Measurements from ENCODE around the gene SERTAD3. TPM values are rescaled to one million over a fixed set of nuclear protein-coding genes. Genes with fewer than 3 reads are reported as not detected.
"Not testable (repeated sequence)": the region's sequence is repeated elsewhere in the genome, so short reads cannot be mapped to it uniquely, and the experiment has no call there.

Gene SERTAD3
- total RNA-seq, 1 experiment from 2014 or later = 14.9 TPM

DNA sequence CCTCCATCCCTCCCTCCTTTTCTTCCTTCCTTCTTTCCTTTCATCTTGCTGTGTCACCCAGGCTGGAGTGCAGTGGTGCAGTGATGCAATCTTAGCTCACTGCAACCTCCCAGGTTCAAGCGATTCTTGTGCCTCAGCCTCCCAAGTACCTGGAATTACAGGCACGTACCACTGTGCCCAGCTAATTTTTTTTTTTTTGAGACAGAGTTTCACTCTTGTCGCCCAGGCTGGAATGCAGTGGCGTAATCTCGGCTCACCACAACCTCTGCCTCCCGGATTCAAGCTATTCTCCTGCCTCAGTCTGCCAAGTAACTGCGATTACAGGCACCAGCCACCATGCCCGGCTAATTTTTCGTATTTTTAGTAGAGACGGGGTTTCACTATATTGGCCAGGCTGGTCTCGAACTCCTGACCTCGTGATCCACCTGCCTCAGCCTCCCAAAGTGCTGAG lies 19.5 kb upstream of the SERTAD3 start:
- not testable (repeated sequence) for H3K9me3 ChIP-seq (ENCODE audit: low read length); H4K20me1 ChIP-seq (ENCODE audit: insufficient read depth, low read depth, low read length); H2AFZ ChIP-seq (ENCODE audit: low read length); H3K9me2 ChIP-seq (replicated peaks; ENCODE audit: insufficient read depth, low read length); H3K27ac ChIP-seq (ENCODE audit: low read length); H3K27me3 ChIP-seq (ENCODE audit: low read length); H3K9ac ChIP-seq (ENCODE audit: low read length); H3K4me2 ChIP-seq (ENCODE audit: low read depth, low read length, poor library complexity, severe bottlenecking); H3K4me3 ChIP-seq (ENCODE audit: low read length); H3K36me3 ChIP-seq (ENCODE audit: insufficient read depth, low read length); H3K79me2 ChIP-seq (ENCODE audit: low read length)
- peaks cover 12% of the 10 kb centered on the region for H3K4me1 ChIP-seq (ENCODE audit: low read length)
- peak; percentile 21 for DNase-seq

DNA sequence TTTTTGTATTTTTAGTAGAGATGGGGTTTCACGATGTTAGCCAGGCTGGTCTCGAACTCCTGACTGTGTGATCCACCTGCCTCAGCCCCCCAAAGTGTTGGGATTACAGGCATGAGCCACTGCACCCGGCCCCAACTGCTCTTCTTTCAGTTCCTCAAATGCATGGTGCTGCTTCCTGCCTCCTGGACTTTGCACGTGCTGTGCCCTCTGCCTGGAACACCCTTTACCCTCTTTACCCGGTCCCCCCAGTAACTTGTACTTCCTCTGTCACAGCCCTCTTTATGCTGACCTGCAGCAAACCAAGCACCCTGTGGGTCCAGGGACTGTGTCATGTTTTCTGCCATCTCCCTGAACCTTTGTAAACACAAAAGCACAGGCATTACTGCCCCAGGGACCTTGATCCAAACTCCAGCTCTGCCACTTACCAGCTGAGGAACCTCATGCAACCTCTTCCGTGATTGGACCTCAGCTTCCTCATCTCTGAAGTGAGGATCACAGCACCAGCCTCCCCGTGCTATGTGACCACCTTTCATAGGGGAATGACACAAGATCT lies 17.6 kb upstream of the SERTAD3 start:
- Histone ChIP-seq H3K36me3 (ENCODE audit: insufficient read depth, low read length) (no peaks in the 10 kb centered on the region), H3K9me3 (ENCODE audit: low read length) (no peaks in the 10 kb centered on the region), H3K9me2 (replicated peaks; ENCODE audit: insufficient read depth, low read length) (no peaks in the 10 kb centered on the region), H3K4me3 (ENCODE audit: low read length) (no peak overlapping the region), H3K4me2 (ENCODE audit: low read depth, low read length, poor library complexity, severe bottlenecking) (no peak overlapping the region), H2AFZ (ENCODE audit: low read length) (no peak overlapping the region), H4K20me1 (ENCODE audit: insufficient read depth, low read depth, low read length) (no peaks in the 10 kb centered on the region), H3K9ac (ENCODE audit: low read length) (no peak overlapping the region), H3K27me3 (ENCODE audit: low read length) (no peaks in the 10 kb centered on the region), H3K27ac (ENCODE audit: low read length) (no peak overlapping the region), H3K4me1 (ENCODE audit: low read length) (peaks cover 12% of the 10 kb centered on the region), H3K79me2 (ENCODE audit: low read length) (no peaks in the 10 kb centered on the region)
- peak; percentile 61 for DNase-seq

GRCh38 chr19:40460185-40460584 lies 16.1 kb upstream of the SERTAD3 start:
- H3K4me1 ChIP-seq (ENCODE audit: low read length) = peaks cover 2% of the 10 kb centered on the region
- no peaks in the 10 kb centered on the region for H3K79me2 ChIP-seq (ENCODE audit: low read length)
- no peak overlapping the region for H3K9ac ChIP-seq (ENCODE audit: low read length)
- H3K9me3 ChIP-seq (ENCODE audit: low read length) = no peaks in the 10 kb centered on the region
- H3K27me3 ChIP-seq (ENCODE audit: low read length) = no peaks in the 10 kb centered on the region
- H3K4me2 ChIP-seq (ENCODE audit: low read depth, low read length, poor library complexity, severe bottlenecking) = no peak overlapping the region
- no peaks in the 10 kb centered on the region for H3K36me3 ChIP-seq (ENCODE audit: insufficient read depth, low read length)
- H3K27ac ChIP-seq (ENCODE audit: low read length) = no peak overlapping the region
- H2AFZ ChIP-seq (ENCODE audit: low read length) = no peak overlapping the region
- H3K4me3 ChIP-seq (ENCODE audit: low read length) = no peak overlapping the region
- H4K20me1 ChIP-seq (ENCODE audit: insufficient read depth, low read depth, low read length) = no peaks in the 10 kb centered on the region
- H3K9me2 ChIP-seq (replicated peaks; ENCODE audit: insufficient read depth, low read length) = no peaks in the 10 kb centered on the region
- no peak for DNase-seq

- Histone ChIP-seq H3K9ac (ENCODE audit: low read length) (no peak overlapping the region), H3K79me2 (ENCODE audit: low read length) (no peaks in the 10 kb centered on the region), H2AFZ (ENCODE audit: low read length) (no peak overlapping the region), H3K4me2 (ENCODE audit: low read depth, low read length, poor library complexity, severe bottlenecking) (no peak overlapping the region), H3K4me1 (ENCODE audit: low read length) (no peaks in the 10 kb centered on the region; the same call in 1 of the 2 replicates), H3K9me3 (ENCODE audit: low read length) (no peaks in the 10 kb centered on the region), H4K20me1 (ENCODE audit: insufficient read depth, low read depth, low read length) (no peaks in the 10 kb centered on the region), H3K27ac (ENCODE audit: low read length) (no peak overlapping the region), H3K27me3 (ENCODE audit: low read length) (no peaks in the 10 kb centered on the region), H3K4me3 (ENCODE audit: low read length) (no peak overlapping the region), H3K9me2 (replicated peaks; ENCODE audit: insufficient read depth, low read length) (no peaks in the 10 kb centered on the region), H3K36me3 (ENCODE audit: insufficient read depth, low read length) (no peaks in the 10 kb centered on the region)
- no peak for DNase-seq
Measured at GRCh38 chr19:40458597-40458974, 14.5 kb upstream of the SERTAD3 start.

DNA sequence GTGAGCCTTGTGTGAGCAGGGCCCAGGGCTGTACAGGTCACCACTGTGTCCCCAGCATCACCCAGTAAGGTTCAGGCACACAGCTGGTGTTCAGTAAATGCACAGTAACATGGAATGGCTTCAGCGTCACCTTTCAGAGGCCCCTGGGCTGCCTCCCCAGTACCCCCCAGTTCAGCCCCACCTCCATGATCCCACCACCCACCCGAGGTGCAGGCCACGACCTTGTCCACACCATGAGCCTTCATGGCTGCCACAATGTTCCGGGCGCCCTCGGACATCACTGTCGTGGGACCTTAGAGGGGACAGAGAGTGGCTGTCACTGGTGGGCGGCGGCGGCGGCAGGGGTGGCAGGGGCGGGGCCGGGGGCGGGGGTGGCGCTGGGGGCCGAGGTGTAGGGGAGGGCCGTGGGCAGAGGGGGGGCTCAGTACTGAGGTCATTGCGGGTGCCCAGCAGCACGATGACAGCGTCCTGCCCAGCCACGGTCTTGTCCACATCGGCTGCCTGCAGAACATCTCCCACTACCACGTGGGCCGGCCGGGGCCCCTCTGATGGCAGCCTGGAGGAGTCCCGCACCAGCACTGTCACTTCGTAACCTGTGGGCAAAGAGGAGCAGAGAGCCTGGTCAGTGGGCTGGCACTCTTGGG lies 13.9 kb upstream of the SERTAD3 start:
- no peak overlapping the region for H3K4me2 ChIP-seq (ENCODE audit: low read depth, low read length, poor library complexity, severe bottlenecking)
- H4K20me1 ChIP-seq (ENCODE audit: insufficient read depth, low read depth, low read length) = no peaks in the 10 kb centered on the region
- H3K27ac ChIP-seq (ENCODE audit: low read length) = no peak overlapping the region
- H3K9me2 ChIP-seq (replicated peaks; ENCODE audit: insufficient read depth, low read length) = no peaks in the 10 kb centered on the region
- no peak overlapping the region for H3K9ac ChIP-seq (ENCODE audit: low read length)
- no peaks in the 10 kb centered on the region for H3K27me3 ChIP-seq (ENCODE audit: low read length)
- no peaks in the 10 kb centered on the region for H3K79me2 ChIP-seq (ENCODE audit: low read length)
- no peak overlapping the region for H2AFZ ChIP-seq (ENCODE audit: low read length)
- no peaks in the 10 kb centered on the region; the same call in 1 of the 2 replicates for H3K4me1 ChIP-seq (ENCODE audit: low read length)
- no peaks in the 10 kb centered on the region for H3K9me3 ChIP-seq (ENCODE audit: low read length)
- DNase-seq = no peak
- H3K4me3 ChIP-seq (ENCODE audit: low read length) = no peak overlapping the region
- H3K36me3 ChIP-seq (ENCODE audit: insufficient read depth, low read length) = no peaks in the 10 kb centered on the region

DNA sequence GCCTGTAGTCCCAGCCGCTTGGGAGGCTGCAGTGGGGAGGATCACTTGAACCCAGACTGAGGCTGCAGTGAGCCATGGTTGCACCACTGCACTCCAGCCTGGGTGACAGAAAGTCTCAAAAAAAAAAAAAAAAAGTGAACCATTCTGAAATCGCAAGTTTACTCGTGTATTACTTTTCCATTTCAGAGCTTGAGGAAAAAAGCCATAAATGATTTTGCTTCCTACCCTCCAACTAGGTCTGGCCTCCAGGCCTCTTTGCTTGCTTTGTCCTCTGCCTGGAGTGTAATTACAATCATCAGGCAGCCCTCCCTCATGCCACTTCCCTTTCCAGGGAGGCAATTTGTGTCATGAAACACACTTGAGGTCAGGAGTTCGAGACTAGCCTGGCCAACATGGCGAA lies 12.9 kb upstream of the SERTAD3 start:
- no peak overlapping the region for H2AFZ ChIP-seq (ENCODE audit: low read length)
- H3K27ac ChIP-seq (ENCODE audit: low read length) = no peak overlapping the region

GRCh38 chr19:40453943-40454342 lies 9.8 kb upstream of the SERTAD3 start:
- H3K9me3 ChIP-seq (ENCODE audit: low read length); H2AFZ ChIP-seq (ENCODE audit: low read length); H3K27me3 ChIP-seq (ENCODE audit: low read length); H3K4me2 ChIP-seq (ENCODE audit: low read depth, low read length, poor library complexity, severe bottlenecking); H3K27ac ChIP-seq (ENCODE audit: low read length); H3K79me2 ChIP-seq (ENCODE audit: low read length); H3K36me3 ChIP-seq (ENCODE audit: insufficient read depth, low read length); DNase-seq; H4K20me1 ChIP-seq (ENCODE audit: insufficient read depth, low read depth, low read length); H3K4me1 ChIP-seq (ENCODE audit: low read length); H3K4me3 ChIP-seq (ENCODE audit: low read length); H3K9ac ChIP-seq (ENCODE audit: low read length); H3K9me2 ChIP-seq (replicated peaks; ENCODE audit: insufficient read depth, low read length): not testable (repeated sequence)

More for the DNA sequence above, 12.9 kb upstream of the SERTAD3 start:
- H3K9me2 ChIP-seq (replicated peaks; ENCODE audit: insufficient read depth, low read length) = no peaks in the 10 kb centered on the region
- no peak overlapping the region for H3K9ac ChIP-seq (ENCODE audit: low read length)
- no peaks in the 10 kb centered on the region for H3K27me3 ChIP-seq (ENCODE audit: low read length)
- H3K4me1 ChIP-seq (ENCODE audit: low read length) = no peaks in the 10 kb centered on the region; the same call in 1 of the 2 replicates
- no peak overlapping the region for H3K4me3 ChIP-seq (ENCODE audit: low read length)
- no peaks in the 10 kb centered on the region for H3K36me3 ChIP-seq (ENCODE audit: insufficient read depth, low read length)
- no peaks in the 10 kb centered on the region for H3K79me2 ChIP-seq (ENCODE audit: low read length)
- no peaks in the 10 kb centered on the region for H4K20me1 ChIP-seq (ENCODE audit: insufficient read depth, low read depth, low read length)
- no peaks in the 10 kb centered on the region for H3K9me3 ChIP-seq (ENCODE audit: low read length)
- no peak overlapping the region for H3K4me2 ChIP-seq (ENCODE audit: low read depth, low read length, poor library complexity, severe bottlenecking)
- DNase-seq = no peak

GRCh38 chr19:40453151-40453735 lies 9.1 kb upstream of the SERTAD3 start:
- Histone ChIP-seq H2AFZ (ENCODE audit: low read length) (no peak overlapping the region), H3K4me2 (ENCODE audit: low read depth, low read length, poor library complexity, severe bottlenecking) (no peak overlapping the region), H3K36me3 (ENCODE audit: insufficient read depth, low read length) (no peaks in the 10 kb centered on the region), H4K20me1 (ENCODE audit: insufficient read depth, low read depth, low read length) (no peaks in the 10 kb centered on the region), H3K9me2 (replicated peaks; ENCODE audit: insufficient read depth, low read length) (no peaks in the 10 kb centered on the region), H3K9me3 (ENCODE audit: low read length) (no peaks in the 10 kb centered on the region), H3K79me2 (ENCODE audit: low read length) (no peaks in the 10 kb centered on the region), H3K4me3 (ENCODE audit: low read length) (no peak overlapping the region), H3K9ac (ENCODE audit: low read length) (no peak overlapping the region), H3K27ac (ENCODE audit: low read length) (no peak overlapping the region), H3K4me1 (ENCODE audit: low read length) (no peaks in the 10 kb centered on the region), H3K27me3 (ENCODE audit: low read length) (no peaks in the 10 kb centered on the region)
- DNase-seq = no peak
